ENCODE data around the gene CCNG2.

CCNG2 gene

DNA sequence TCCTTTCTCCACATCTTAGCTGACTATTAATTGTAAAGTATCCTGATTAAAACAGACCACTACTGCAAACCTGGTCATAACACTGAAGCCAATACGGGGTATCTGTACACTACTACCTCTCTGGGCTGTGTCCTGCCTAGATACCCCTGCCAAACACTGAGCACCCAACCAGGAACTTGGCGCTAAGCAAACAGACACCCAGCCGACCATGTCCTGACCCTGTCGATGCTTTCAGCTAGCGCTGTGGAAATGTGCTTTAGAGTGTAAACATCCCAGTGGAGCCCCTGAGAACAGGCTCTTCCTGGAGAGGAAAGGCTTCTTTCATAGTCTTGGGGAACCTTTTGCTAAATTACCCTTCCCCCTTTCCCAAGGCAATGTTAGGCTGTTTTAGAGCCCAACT, 52.9 kb downstream of the CCNG2 start:
- TF ChIP-seq, protein P1, sequence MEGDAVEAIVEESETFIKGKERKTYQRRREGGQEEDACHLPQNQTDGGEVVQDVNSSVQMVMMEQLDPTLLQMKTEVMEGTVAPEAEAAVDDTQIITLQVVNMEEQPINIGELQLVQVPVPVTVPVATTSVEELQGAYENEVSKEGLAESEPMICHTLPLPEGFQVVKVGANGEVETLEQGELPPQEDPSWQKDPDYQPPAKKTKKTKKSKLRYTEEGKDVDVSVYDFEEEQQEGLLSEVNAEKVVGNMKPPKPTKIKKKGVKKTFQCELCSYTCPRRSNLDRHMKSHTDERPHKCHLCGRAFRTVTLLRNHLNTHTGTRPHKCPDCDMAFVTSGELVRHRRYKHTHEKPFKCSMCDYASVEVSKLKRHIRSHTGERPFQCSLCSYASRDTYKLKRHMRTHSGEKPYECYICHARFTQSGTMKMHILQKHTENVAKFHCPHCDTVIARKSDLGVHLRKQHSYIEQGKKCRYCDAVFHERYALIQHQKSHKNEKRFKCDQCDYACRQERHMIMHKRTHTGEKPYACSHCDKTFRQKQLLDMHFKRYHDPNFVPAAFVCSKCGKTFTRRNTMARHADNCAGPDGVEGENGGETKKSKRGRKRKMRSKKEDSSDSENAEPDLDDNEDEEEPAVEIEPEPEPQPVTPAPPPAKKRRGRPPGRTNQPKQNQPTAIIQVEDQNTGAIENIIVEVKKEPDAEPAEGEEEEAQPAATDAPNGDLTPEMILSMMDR (conservative IDR thresholded peaks at IDR 0.05; ENCODE audit: low read length), result no peak
- no peak overlapping the region for H3K4me3 ChIP-seq (ENCODE audit: low read length)
- no peak for DNase-seq (ENCODE audit: low read depth)

DNA sequence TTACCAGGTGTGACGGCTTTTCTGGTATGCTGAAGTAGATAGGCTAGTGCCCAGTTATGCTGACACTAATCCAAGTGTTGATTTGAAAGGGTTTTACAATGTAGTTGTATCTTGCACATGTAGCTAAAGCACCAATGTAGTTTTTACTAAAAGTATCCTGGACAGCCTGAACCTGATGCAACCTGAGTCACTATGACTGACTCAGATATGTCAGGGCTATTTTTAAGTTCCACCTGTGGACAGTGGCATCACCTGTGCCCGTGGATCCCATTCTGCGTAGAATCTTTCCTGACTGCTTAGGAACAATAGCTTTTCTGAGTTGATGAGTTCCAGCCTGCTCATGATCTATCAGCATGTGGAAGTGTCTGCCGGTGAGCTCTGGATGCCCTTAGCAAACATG, 58.1 kb downstream of the CCNG2 start:
- TF ChIP-seq, protein P1 (conservative IDR thresholded peaks at IDR 0.05; ENCODE audit: low read length), result no peak
- no peak overlapping the region for H3K4me3 ChIP-seq (ENCODE audit: low read length)
- DNase-seq (ENCODE audit: low read depth), result no peak

- TF ChIP-seq, protein P1 (conservative IDR thresholded peaks at IDR 0.05; ENCODE audit: low read length), result no peak
These were observed 60.5 kb downstream of the CCNG2 start for GRCh38 chr4:77217526-77217925.

DNA sequence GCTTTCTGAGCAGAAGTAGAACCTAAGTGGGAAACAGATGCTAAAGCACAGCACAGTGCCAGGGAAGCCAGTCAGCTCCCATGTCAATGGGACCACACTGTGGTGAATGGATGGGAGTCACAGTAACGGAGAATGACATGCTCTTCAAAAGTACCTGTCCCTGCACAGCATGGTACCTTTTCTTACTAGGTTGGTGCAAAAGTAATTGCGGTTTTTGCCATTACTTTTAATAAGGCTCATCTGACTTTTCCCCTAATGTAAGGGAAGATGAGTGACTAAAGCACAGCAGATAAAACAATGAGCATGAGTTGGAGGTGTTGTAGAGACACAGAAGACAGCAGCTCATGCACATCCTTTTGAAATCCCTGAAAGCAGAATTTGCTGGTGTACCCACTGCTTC, 62.3 kb downstream of the CCNG2 start:
- TF ChIP-seq, protein P1 (conservative IDR thresholded peaks at IDR 0.05; ENCODE audit: low read length), result no peak
- no peak for DNase-seq (ENCODE audit: low read depth)
- H3K4me3 ChIP-seq (ENCODE audit: low read length), result no peak overlapping the region

More at GRCh38 chr4:77217526-77217925, 60.5 kb downstream of the CCNG2 start:
- H3K4me3 ChIP-seq (ENCODE audit: low read length), result no peak overlapping the region
- no peak for DNase-seq (ENCODE audit: low read depth)
